GM12878 (cell line): ENCODE measurements around the gene PTPRM. TPM values are rescaled to one million over a fixed set of nuclear protein-coding genes. Genes with fewer than 3 reads are reported as not detected.

Experiments
- ATAC-seq: fragments of 200-7000 bp; cut with Tn5 transposase; 3 replicates; pipeline ENCODE4 v1.9.1; 2020; ENCODE audit warnings: mild to moderate bottlenecking, moderate library complexity
- BruUV-seq: library from RNA; stranded (reverse); fragments of 400-500 nt; replicated peaks from 2 replicates; lab custom pipeline; 2021; lab: Mats Ljungman, UMichigan
- CTCF ChIA-PET: fragments of 300-600 bp; sonication (Branson Sonifier 250); formaldehyde crosslinking; extraction: SDS; loops from one replicate; lab custom pipeline; 2021; ENCODE audit warnings: inconsistent platforms; lab: Yijun Ruan, JAX
- POLR2A ChIA-PET: fragments of 350-600 bp; formaldehyde crosslinking; extraction: SDS; loops from one replicate; lab custom pipeline; 2021; ENCODE audit warnings: inconsistent platforms; lab: Charles Lee
- RAD21 ChIA-PET: fragments of 300-600 bp; sonication (Branson Sonifier 250); formaldehyde crosslinking; loops from one replicate; lab custom pipeline; 2023; ENCODE audit warnings: antibody characterized with exemption; ENCODE audit not compliant: unreplicated experiment; lab: Charles Lee
- SMC1A ChIA-PET: fragments of 300-600 bp; sonication (Branson Sonifier 250); formaldehyde crosslinking; loops from one replicate; lab custom pipeline; 2023; ENCODE audit not compliant: unreplicated experiment, uncharacterized antibody; lab: Charles Lee
- DNase-seq: peaks from one replicate; pipeline ENCODE4 v3.0.0-alpha.2; 2011; ENCODE audit warnings: low read depth, low spot score
- FAIRE-seq: peaks from 3 replicates; lab custom pipeline; 2011; peaks lifted over from hg19 to GRCh38; lab: Jason Lieb, UNC
- H2AFZ ChIP-seq: 2 replicates; pipeline ENCODE4 v1.6.0; 2011; ENCODE audit warnings: low read depth, low read length, control low read depth; ENCODE audit not compliant: control insufficient read depth
- H3K27ac ChIP-seq: 2 replicates; pipeline ENCODE4 v1.5.1; 2011; ENCODE audit warnings: control low read depth; ENCODE audit not compliant: control insufficient read depth, insufficient read depth
- H3K27me3 ChIP-seq, 2 experiments: replicated peaks in 1 of 2; 2 replicates each; pipeline versions ENCODE4 v1.6.0 to v1.6.1; 2011; ENCODE audit warnings: low read length in 1 of 2; ENCODE audit not compliant: control insufficient read depth in 2 of 2, insufficient read depth in 2 of 2
- H3K36me3 ChIP-seq, 2 experiments: 2 replicates each; pipeline ENCODE4 v1.5.1; 2011; ENCODE audit warnings: low read length in 1 of 2; ENCODE audit not compliant: control insufficient read depth in 2 of 2, insufficient read depth in 2 of 2
- H3K4me1 ChIP-seq: 2 replicates; pipeline ENCODE4 v1.6.1; 2011; ENCODE audit warnings: mild to moderate bottlenecking, low read length, moderate library complexity, mixed read lengths; ENCODE audit not compliant: control insufficient read depth, insufficient read depth
- H3K4me2 ChIP-seq: 2 replicates; pipeline ENCODE4 v1.6.0; 2011; ENCODE audit warnings: control low read depth; ENCODE audit not compliant: control insufficient read depth, insufficient read depth
- H3K4me3 ChIP-seq: fragments of 200-600 bp; sonication (generic); 2 replicates; pipeline ENCODE4 v1.5.1; 2016
- H3K79me2 ChIP-seq: 2 replicates; pipeline ENCODE4 v1.6.0; 2011; ENCODE audit warnings: low read length; ENCODE audit not compliant: control insufficient read depth, insufficient read depth
- H3K9ac ChIP-seq: 2 replicates; pipeline ENCODE4 v1.8.0; 2011; ENCODE audit warnings: low read length, control low read depth, mixed read lengths; ENCODE audit not compliant: control insufficient read depth, insufficient read depth
- H3K9me3 ChIP-seq: replicated peaks from 3 replicates; pipeline ENCODE4 v1.5.1; 2011; ENCODE audit warnings: mild to moderate bottlenecking, low read length; ENCODE audit not compliant: control insufficient read depth, insufficient read depth
- H4K20me1 ChIP-seq: 2 replicates; pipeline ENCODE4 v1.6.0; 2011; ENCODE audit not compliant: control insufficient read depth, insufficient read depth
- ATF7 ChIP-seq: fragments of 450-650 bp; IDR thresholded peaks from 2 replicates; pipeline ENCODE4 v1.6.1; 2016; ENCODE audit warnings: low read depth, mild to moderate bottlenecking
- IKZF2 ChIP-seq, 2 experiments: fragments of 450-650 bp; IDR thresholded peaks; 2 replicates each; pipeline ENCODE4 v1.6.1; 2017; ENCODE audit warnings: mild to moderate bottlenecking in 2 of 2, moderate library complexity in 2 of 2
- MEF2B ChIP-seq: fragments of 450-650 bp; IDR thresholded peaks from 2 replicates; pipeline ENCODE4 v1.6.1; 2018; ENCODE audit warnings: mild to moderate bottlenecking, moderate library complexity; ENCODE audit not compliant: partially characterized antibody, poor library complexity, severe bottlenecking
- MTA3 ChIP-seq: IDR thresholded peaks from 2 replicates; pipeline ENCODE4 v1.6.1; 2012; ENCODE audit warnings: low read length, inconsistent platforms, borderline replicate concordance
- NFYA ChIP-seq: IDR thresholded peaks from 2 replicates; pipeline ENCODE4 v1.6.1; 2011; ENCODE audit warnings: low read depth, mild to moderate bottlenecking, low read length, improper control_type of control experiment, borderline replicate concordance
- SMAD1 ChIP-seq: fragments of 450-650 bp; IDR thresholded peaks from 2 replicates; pipeline ENCODE4 v1.6.1; 2018; ENCODE audit warnings: mild to moderate bottlenecking, low read depth; ENCODE audit not compliant: partially characterized antibody
- SP1 ChIP-seq: IDR thresholded peaks from one replicate; pipeline ENCODE4 v1.6.1; 2011; ENCODE audit warnings: low read depth, low read length
- SREBF2 ChIP-seq: IDR thresholded peaks from 2 replicates; pipeline ENCODE4 v1.6.1; 2012; ENCODE audit warnings: mild to moderate bottlenecking, low read length
- SUPT20H ChIP-seq: IDR thresholded peaks from 2 replicates; pipeline ENCODE4 v1.6.1; 2011; ENCODE audit warnings: low read depth, mild to moderate bottlenecking, low read length, moderate library complexity, borderline replicate concordance; ENCODE audit not compliant: control insufficient read depth
- TARDBP ChIP-seq: IDR thresholded peaks from 2 replicates; pipeline ENCODE4 v1.6.1; 2016; ENCODE audit warnings: borderline replicate concordance
- TBL1XR1 ChIP-seq: IDR thresholded peaks from 2 replicates; pipeline ENCODE4 v1.6.1; 2012; ENCODE audit warnings: low read depth, low read length, improper control_type of control experiment
- TCF12 ChIP-seq: IDR thresholded peaks from 2 replicates; pipeline ENCODE4 v1.6.1; 2011; ENCODE audit warnings: low read depth, mild to moderate bottlenecking, low read length
- ZBED1 ChIP-seq: IDR thresholded peaks from 2 replicates; pipeline ENCODE4 v1.6.1; 2016; ENCODE audit warnings: borderline replicate concordance
- ZNF384 ChIP-seq: IDR thresholded peaks from 2 replicates; pipeline ENCODE4 v1.6.1; 2012; ENCODE audit warnings: low read depth, mild to moderate bottlenecking, low read length, improper control_type of control experiment, borderline replicate concordance
- WGBS: methylation state at CpG from one replicate; pipeline ENCODE4 v1.1.6; 2016; ENCODE audit warnings: low lambda C conversion rate; ENCODE audit not compliant: insufficient replicate concordance, insufficient coverage; ENCODE audit errors: missing lambda C conversion rate; 5-methylcytosine and 5-hydroxymethylcytosine counted together
- in situ Hi-C: fragments of 300-500 bp; cut with MboI; formaldehyde crosslinking; loops from 9 replicates; pipeline ENCODE4 v1.14.3; 2018; ENCODE audit warnings: mixed read lengths
- intact Hi-C: fragments of 100-400 bp; cut with micrococcal nuclease; formaldehyde crosslinking; loops from one replicate; pipeline ENCODE4 v1.14.2; 2022; ENCODE audit not compliant: unreplicated experiment
- polyA plus RNA-seq, 11 experiments: library from polyadenylated mRNA; depleted of rRNA in 4 of 11; unstranded in 6 of 11; stranded (reverse) in 5 of 11; fragments of >200 nt; fragmentation: Nextera tagmentation in 4 of 11; fragmentation: Illumina TruSeq in 1 of 11; extraction: Ambion mirVana in 4 of 11; extraction: Trizol in 1 of 11; gene quantifications; 1 replicate in 1 of 11; 2 replicates in 10 of 11; pipeline versions ENCODE4 v1.2.1 to v1.2.3, GENCODE V29; 2011 to 2016; ENCODE audit warnings: inconsistent platforms in 2 of 11, missing spikeins in 2 of 11, low read depth in 1 of 11
- total RNA-seq, 4 experiments: library from RNA; depleted of rRNA in 3 of 4; stranded (reverse); fragments of >200 nt in 3 of 4; fragmentation: Illumina TruSeq in 1 of 4; extraction: Trizol in 1 of 4; gene quantifications; 2 replicates each; pipeline versions ENCODE4 v1.2.1 to v1.2.3, GENCODE V29; 2013 to 2021
- TF ChIP-seq, protein P1 (sequence below): IDR thresholded peaks from 2 replicates; pipeline ENCODE4 v1.6.1; 2012; ENCODE audit warnings: low read depth, low read length, improper control_type of control experiment
- TF ChIP-seq, protein P2 (sequence below): fragments of 450-650 bp; IDR thresholded peaks from 2 replicates; pipeline ENCODE4 v1.6.1; 2017; ENCODE audit warnings: borderline replicate concordance
- TF ChIP-seq, protein P3 (sequence below): IDR thresholded peaks from 2 replicates; pipeline ENCODE4 v1.6.1; 2012; ENCODE audit warnings: improper control_type of control experiment, low read depth, low read length; ENCODE audit not compliant: insufficient replicate concordance

PTPRM gene
- total and polyA plus RNA-seq, 10 of the 15 experiments (the other 5 are each of a cell fraction or from before 2014, with no cell fraction given), result 0.07 to 22.6 (median 0.60) TPM

DNA sequence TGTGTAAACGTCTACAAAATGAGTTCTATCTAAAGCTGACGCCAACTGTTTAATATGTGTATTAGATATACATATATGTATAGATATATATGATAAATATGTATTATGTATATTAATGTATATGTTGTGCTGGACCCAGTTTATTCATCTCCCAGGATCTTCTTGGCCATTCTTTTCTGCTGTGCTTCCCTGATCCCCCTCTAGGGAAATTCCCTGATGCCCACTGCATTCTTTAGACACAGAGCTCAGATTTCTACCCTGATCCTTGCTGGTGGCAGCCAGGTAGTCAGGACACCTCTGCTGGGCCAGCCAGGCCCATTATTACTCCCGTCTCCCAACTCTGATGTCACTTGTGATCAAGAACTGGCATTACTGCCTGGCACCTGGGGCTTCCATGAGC is 292.0 kb downstream of the PTPRM start:
- DNase-seq (no peak), ATAC-seq (no peak), FAIRE-seq (no peak)
- H3K9ac ChIP-seq, result no peak overlapping the region
- no peaks in the 10 kb centered on the region for H3K4me1 ChIP-seq
- no peak overlapping the region for H3K4me2 ChIP-seq
- no peaks in the 10 kb centered on the region for H3K79me2 ChIP-seq
- H3K27ac ChIP-seq, result no peak overlapping the region
- intact Hi-C loops (no loop called here), in situ Hi-C loops (no loop called here)
- H4K20me1 ChIP-seq, result no peaks in the 10 kb centered on the region
- H3K27me3 ChIP-seq, result no peaks in the 10 kb centered on the region
- no peak overlapping the region for H2AFZ ChIP-seq
- H3K4me3 ChIP-seq, result no peak overlapping the region
- ChIA-PET POLR2A (no interaction called here), SMC1A (interaction anchor here (0.8 to 1.4 kb wide), 3 partner anchors 10 to 795 kb away, joined by 3 to 4 read pairs (median 3); no protein-coding TSS in a partner anchor), CTCF (no interaction called here), RAD21 (no interaction called here)
- no peaks in the 10 kb centered on the region for H3K36me3 ChIP-seq
- BruUV-seq, result no TSS peak
- H3K9me3 ChIP-seq, result no peaks in the 10 kb centered on the region
- WGBS, result 11% methylated on average over 3 of the region's 3 CpGs
- TF ChIP-seq ATF7 (no peak), SMAD1 (no peak), SREBF2 (no peak), TBL1XR1 (no peak), TARDBP (no peak), IKZF2 (IDR thresholded peaks at IDR 0.05) (no peak), NFYA (no peak), ZNF384 (no peak), ZBED1 (no peak), SUPT20H (no peak), SP1 (no peak), TCF12 (no peak), MEF2B (no peak), MTA3 (no peak)
- TF ChIP-seq, protein P1, sequence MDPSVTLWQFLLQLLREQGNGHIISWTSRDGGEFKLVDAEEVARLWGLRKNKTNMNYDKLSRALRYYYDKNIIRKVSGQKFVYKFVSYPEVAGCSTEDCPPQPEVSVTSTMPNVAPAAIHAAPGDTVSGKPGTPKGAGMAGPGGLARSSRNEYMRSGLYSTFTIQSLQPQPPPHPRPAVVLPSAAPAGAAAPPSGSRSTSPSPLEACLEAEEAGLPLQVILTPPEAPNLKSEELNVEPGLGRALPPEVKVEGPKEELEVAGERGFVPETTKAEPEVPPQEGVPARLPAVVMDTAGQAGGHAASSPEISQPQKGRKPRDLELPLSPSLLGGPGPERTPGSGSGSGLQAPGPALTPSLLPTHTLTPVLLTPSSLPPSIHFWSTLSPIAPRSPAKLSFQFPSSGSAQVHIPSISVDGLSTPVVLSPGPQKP, result no peak
- TF ChIP-seq, protein P2, sequence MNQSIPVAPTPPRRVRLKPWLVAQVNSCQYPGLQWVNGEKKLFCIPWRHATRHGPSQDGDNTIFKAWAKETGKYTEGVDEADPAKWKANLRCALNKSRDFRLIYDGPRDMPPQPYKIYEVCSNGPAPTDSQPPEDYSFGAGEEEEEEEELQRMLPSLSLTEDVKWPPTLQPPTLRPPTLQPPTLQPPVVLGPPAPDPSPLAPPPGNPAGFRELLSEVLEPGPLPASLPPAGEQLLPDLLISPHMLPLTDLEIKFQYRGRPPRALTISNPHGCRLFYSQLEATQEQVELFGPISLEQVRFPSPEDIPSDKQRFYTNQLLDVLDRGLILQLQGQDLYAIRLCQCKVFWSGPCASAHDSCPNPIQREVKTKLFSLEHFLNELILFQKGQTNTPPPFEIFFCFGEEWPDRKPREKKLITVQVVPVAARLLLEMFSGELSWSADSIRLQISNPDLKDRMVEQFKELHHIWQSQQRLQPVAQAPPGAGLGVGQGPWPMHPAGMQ, result no peak
- TF ChIP-seq, protein P3, sequence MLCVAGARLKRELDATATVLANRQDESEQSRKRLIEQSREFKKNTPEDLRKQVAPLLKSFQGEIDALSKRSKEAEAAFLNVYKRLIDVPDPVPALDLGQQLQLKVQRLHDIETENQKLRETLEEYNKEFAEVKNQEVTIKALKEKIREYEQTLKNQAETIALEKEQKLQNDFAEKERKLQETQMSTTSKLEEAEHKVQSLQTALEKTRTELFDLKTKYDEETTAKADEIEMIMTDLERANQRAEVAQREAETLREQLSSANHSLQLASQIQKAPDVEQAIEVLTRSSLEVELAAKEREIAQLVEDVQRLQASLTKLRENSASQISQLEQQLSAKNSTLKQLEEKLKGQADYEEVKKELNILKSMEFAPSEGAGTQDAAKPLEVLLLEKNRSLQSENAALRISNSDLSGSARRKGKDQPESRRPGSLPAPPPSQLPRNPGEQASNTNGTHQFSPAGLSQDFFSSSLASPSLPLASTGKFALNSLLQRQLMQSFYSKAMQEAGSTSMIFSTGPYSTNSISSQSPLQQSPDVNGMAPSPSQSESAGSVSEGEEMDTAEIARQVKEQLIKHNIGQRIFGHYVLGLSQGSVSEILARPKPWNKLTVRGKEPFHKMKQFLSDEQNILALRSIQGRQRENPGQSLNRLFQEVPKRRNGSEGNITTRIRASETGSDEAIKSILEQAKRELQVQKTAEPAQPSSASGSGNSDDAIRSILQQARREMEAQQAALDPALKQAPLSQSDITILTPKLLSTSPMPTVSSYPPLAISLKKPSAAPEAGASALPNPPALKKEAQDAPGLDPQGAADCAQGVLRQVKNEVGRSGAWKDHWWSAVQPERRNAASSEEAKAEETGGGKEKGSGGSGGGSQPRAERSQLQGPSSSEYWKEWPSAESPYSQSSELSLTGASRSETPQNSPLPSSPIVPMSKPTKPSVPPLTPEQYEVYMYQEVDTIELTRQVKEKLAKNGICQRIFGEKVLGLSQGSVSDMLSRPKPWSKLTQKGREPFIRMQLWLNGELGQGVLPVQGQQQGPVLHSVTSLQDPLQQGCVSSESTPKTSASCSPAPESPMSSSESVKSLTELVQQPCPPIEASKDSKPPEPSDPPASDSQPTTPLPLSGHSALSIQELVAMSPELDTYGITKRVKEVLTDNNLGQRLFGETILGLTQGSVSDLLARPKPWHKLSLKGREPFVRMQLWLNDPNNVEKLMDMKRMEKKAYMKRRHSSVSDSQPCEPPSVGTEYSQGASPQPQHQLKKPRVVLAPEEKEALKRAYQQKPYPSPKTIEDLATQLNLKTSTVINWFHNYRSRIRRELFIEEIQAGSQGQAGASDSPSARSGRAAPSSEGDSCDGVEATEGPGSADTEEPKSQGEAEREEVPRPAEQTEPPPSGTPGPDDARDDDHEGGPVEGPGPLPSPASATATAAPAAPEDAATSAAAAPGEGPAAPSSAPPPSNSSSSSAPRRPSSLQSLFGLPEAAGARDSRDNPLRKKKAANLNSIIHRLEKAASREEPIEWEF, result no peak
